GM19025 (cell line): ENCODE data around the gene PPP1R3G.

Experiments used
- ATAC-seq: cut with Tn5 transposase; IDR thresholded peaks from one replicate; pipeline ENCODE4 v1.9.1; 2021; ENCODE audit warnings: mild to moderate bottlenecking, low read depth, moderate library complexity; ENCODE audit not compliant: unreplicated experiment

The PPP1R3G gene

DNA sequence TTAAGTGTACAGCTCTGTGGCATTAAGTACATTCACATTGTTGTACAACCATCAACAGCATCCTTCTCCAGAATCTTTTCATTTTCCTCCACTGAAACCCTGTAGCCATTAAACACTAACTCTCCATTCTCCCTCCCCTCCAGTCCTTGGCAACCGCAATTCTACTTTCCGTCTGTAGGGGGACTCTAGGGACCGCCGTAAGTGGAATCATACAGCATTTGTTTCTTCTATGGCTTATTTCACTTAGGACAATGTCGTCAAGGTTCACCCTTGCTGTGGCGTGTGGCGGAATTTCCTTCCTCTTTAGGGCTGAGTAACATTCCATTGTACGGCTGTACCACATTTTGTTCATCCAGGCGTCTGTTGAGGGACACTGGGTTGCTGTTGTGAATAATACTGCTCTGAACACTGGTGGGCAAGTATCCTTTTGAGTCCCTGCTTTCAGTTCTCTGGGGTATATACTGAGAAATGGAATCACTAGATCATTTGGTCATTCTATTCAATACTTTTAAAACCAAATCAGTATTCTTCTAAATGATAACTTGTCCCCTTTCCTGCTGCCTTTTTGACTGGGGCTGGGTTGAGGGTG is 50.7 kb downstream of the PPP1R3G start:
- no peak for ATAC-seq

DNA sequence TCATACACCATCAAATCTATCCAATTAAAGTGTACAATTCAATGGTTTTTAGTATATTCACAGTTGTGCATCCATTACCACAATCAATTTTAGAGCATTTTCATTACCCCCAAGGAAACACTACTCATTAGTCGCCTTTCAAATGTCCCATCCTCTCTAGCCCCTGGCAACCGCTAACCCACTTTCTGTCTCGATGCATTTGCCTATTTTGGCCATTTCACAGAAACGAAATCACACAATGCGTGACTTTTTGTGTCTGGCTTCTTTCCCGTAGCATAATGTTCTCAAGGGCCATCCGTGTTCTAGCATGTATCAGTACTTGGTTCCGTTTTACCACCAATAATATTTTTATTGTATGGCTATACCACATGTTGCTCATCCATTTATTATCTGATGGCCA is 51.7 kb downstream of the PPP1R3G start:
- no peak for ATAC-seq
